ENCODE results near the gene HOXB1. TPM values are rescaled to one million over a fixed set of nuclear protein-coding genes. Genes with fewer than 3 reads are reported as not detected.
A peak's percentile ranks its signal among the peaks of the same experiment; 100 is the strongest.

HOXB1 gene
- total and polyA plus RNA-seq, 2 experiments from 2014 or later = not detected

DNA sequence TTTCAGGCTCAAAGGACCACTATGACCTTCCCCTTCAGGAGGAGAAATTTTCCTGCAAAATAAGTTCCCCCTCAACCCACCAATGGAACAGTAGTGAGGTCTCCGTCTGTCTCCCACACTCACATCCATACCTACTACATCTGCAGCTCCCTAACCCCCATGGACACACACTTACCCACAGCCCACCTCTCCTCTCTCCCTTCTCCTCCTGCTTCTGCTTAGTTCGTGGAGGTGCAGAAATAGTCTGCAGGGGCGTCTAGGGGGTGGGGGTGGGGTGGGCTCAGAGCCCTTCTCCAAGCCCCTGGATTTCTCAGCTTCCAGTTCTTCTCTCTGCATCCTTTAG is 38.4 kb upstream of the HOXB1 start:
- no peaks in the 10 kb centered on the region for H3K9me2 ChIP-seq (ENCODE audit: insufficient read depth)
- no peak overlapping the region for H3K27ac ChIP-seq (ENCODE audit: low read depth)
- Mint-ChIP-seq H3K27me3 (ENCODE audit: insufficient read depth, low read depth, poor library complexity) (no peaks in the 10 kb centered on the region), H3K9me3 (no peaks in the 10 kb centered on the region; the same call in 2 of the 3 replicates), H3K27ac (no peak overlapping the region), H3K4me1 (peaks cover 23% of the 10 kb centered on the region), H3K4me3 (no peak overlapping the region), H3K36me3 (ENCODE audit: low read depth) (no peaks in the 10 kb centered on the region)
- no peak for DNase-seq (ENCODE audit: low spot score)
- no peak overlapping the region for H3K4me3 ChIP-seq
- peaks cover 76% of the 10 kb centered on the region for H3K4me1 ChIP-seq (ENCODE audit: insufficient read depth)
- ATAC-seq = no peak
- H3F3A ChIP-seq (replicated peaks; ENCODE audit: low read depth) = peaks cover 74% of the 10 kb centered on the region
- H3K4me2 ChIP-seq = peak overlapping the region; percentile 21; the same call in 1 of the 2 replicates
- no peaks in the 10 kb centered on the region for H3K79me2 ChIP-seq (replicated peaks; ENCODE audit: insufficient read depth)
- H4K20me1 ChIP-seq (replicated peaks; ENCODE audit: insufficient read depth) = peaks cover 71% of the 10 kb centered on the region
- H3K27me3 ChIP-seq (ENCODE audit: insufficient read depth) = peaks cover 100% of the 10 kb centered on the region
- no peaks in the 10 kb centered on the region for H3K36me3 ChIP-seq (ENCODE audit: insufficient read depth)
- TF ChIP-seq POLR2AphosphoS5 (IDR thresholded peaks at IDR 0.05; ENCODE audit: low read depth) = no peak
- no peak for TF ChIP-seq EZH2 (IDR thresholded peaks at IDR 0.05; ENCODE audit: low read depth, unreplicated experiment)
- TF ChIP-seq ZNF331 (CRISPR knock-in tag; IDR thresholded peaks at IDR 0.05; ENCODE audit: low read depth) = no peak
- no peak for TF ChIP-seq JUNB (IDR thresholded peaks at IDR 0.05; ENCODE audit: unreplicated experiment)
- no peak for TF ChIP-seq STAT1 (IDR thresholded peaks at IDR 0.05; ENCODE audit: unreplicated experiment)
- TF ChIP-seq CREB1 (CRISPR knock-in tag; IDR thresholded peaks at IDR 0.05; ENCODE audit: low read depth) = no peak
- TF ChIP-seq, protein P1, sequence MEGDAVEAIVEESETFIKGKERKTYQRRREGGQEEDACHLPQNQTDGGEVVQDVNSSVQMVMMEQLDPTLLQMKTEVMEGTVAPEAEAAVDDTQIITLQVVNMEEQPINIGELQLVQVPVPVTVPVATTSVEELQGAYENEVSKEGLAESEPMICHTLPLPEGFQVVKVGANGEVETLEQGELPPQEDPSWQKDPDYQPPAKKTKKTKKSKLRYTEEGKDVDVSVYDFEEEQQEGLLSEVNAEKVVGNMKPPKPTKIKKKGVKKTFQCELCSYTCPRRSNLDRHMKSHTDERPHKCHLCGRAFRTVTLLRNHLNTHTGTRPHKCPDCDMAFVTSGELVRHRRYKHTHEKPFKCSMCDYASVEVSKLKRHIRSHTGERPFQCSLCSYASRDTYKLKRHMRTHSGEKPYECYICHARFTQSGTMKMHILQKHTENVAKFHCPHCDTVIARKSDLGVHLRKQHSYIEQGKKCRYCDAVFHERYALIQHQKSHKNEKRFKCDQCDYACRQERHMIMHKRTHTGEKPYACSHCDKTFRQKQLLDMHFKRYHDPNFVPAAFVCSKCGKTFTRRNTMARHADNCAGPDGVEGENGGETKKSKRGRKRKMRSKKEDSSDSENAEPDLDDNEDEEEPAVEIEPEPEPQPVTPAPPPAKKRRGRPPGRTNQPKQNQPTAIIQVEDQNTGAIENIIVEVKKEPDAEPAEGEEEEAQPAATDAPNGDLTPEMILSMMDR (conservative IDR thresholded peaks at IDR 0.05; ENCODE audit: low read depth in 2 of 2) = no peak
- TF ChIP-seq, protein P2, sequence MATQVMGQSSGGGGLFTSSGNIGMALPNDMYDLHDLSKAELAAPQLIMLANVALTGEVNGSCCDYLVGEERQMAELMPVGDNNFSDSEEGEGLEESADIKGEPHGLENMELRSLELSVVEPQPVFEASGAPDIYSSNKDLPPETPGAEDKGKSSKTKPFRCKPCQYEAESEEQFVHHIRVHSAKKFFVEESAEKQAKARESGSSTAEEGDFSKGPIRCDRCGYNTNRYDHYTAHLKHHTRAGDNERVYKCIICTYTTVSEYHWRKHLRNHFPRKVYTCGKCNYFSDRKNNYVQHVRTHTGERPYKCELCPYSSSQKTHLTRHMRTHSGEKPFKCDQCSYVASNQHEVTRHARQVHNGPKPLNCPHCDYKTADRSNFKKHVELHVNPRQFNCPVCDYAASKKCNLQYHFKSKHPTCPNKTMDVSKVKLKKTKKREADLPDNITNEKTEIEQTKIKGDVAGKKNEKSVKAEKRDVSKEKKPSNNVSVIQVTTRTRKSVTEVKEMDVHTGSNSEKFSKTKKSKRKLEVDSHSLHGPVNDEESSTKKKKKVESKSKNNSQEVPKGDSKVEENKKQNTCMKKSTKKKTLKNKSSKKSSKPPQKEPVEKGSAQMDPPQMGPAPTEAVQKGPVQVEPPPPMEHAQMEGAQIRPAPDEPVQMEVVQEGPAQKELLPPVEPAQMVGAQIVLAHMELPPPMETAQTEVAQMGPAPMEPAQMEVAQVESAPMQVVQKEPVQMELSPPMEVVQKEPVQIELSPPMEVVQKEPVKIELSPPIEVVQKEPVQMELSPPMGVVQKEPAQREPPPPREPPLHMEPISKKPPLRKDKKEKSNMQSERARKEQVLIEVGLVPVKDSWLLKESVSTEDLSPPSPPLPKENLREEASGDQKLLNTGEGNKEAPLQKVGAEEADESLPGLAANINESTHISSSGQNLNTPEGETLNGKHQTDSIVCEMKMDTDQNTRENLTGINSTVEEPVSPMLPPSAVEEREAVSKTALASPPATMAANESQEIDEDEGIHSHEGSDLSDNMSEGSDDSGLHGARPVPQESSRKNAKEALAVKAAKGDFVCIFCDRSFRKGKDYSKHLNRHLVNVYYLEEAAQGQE (IDR thresholded peaks at IDR 0.05; ENCODE audit: unreplicated experiment) = no peak
- TF ChIP-seq EZH2phosphoT487 (IDR thresholded peaks at IDR 0.05; ENCODE audit: unreplicated experiment) = no peak
- no peak overlapping the region for H2AFZ ChIP-seq

DNA sequence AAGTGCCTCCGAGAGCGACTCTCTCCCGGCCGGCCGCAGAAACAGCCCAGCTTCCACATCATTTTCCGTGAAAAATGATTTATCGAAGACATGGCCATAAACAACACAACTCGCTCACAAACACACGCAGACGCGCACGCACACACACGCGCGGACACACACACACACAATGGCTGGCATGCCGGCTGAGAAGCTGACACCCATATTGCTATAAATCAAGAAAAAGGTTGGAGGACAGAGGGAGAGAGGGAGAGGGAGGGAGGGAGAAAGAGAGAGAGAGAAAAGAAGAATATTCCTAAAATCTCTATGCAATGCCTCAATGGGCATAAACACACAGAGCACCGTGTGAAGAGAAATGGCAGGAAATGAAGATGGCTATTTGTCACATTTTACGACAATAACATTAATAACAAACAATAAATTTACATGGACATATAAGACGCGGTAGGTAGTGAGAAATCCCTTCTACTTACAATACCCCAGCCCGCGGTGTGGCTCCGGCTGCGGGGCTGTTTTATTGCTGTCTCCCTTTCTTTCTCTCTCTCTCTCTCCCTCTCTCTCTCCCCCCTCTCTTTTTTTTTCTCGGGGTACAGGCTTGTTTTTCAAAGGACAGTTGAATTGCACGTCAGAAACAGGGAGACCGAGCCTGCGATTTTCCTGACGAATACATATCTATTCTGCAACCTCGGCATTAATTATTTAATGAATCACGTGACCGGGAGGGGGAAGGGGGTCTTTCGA is 37.9 kb upstream of the HOXB1 start:
- H3K36me3 Mint-ChIP-seq (ENCODE audit: low read depth) = no peaks in the 10 kb centered on the region
- DNase-seq (ENCODE audit: low spot score) (no peak), ATAC-seq (no peak)
- no peak overlapping the region for H3K27ac ChIP-seq (ENCODE audit: low read depth)
- peaks cover 3% of the 10 kb centered on the region for H3K27me3 Mint-ChIP-seq (ENCODE audit: insufficient read depth, low read depth, poor library complexity)
- no peaks in the 10 kb centered on the region for H3K36me3 ChIP-seq (ENCODE audit: insufficient read depth)
- peaks cover 72% of the 10 kb centered on the region for H3K4me1 ChIP-seq (ENCODE audit: insufficient read depth)
- H3F3A ChIP-seq (replicated peaks; ENCODE audit: low read depth) = peaks cover 71% of the 10 kb centered on the region
- no peaks in the 10 kb centered on the region; the same call in 2 of the 3 replicates for H3K9me3 Mint-ChIP-seq
- H3K79me2 ChIP-seq (replicated peaks; ENCODE audit: insufficient read depth) = no peaks in the 10 kb centered on the region
- H3K4me3 ChIP-seq = 0 out of 2 replicates have a peak overlapping the region, but pooled peaks have one; percentile 24
- peak overlapping the region; percentile 21 for H3K4me2 ChIP-seq
- no peak overlapping the region for H3K27ac Mint-ChIP-seq
- peaks cover 70% of the 10 kb centered on the region for H4K20me1 ChIP-seq (replicated peaks; ENCODE audit: insufficient read depth)
- H3K9me2 ChIP-seq (ENCODE audit: insufficient read depth) = no peaks in the 10 kb centered on the region
- H3K27me3 ChIP-seq (ENCODE audit: insufficient read depth) = peaks cover 100% of the 10 kb centered on the region
- H3K4me3 Mint-ChIP-seq = no peak overlapping the region
- peaks cover 23% of the 10 kb centered on the region for H3K4me1 Mint-ChIP-seq
- H2AFZ ChIP-seq = no peak overlapping the region
- TF ChIP-seq EZH2 (IDR thresholded peaks at IDR 0.05; ENCODE audit: low read depth, unreplicated experiment) (peak; percentile 98), ZNF331 (CRISPR knock-in tag; IDR thresholded peaks at IDR 0.05; ENCODE audit: low read depth) (no peak)

Data from GM23338 (cell line).